Stomach smooth muscle (tissue), 2 donors: Measurements from ENCODE around the gene FRAT2.

Experiments used
- H3K27ac ChIP-seq: one replicate; pipeline ENCODE4 v1.7.0; 2013; ENCODE audit warnings: mild to moderate bottlenecking, low read length, inconsistent platforms
- H3K27me3 ChIP-seq, 2 donors: one replicate each; pipeline ENCODE4 v1.7.0; 2013; ENCODE audit warnings: low read length in 2 of 2; ENCODE audit not compliant: insufficient read depth in 2 of 2, control insufficient read depth in 1 of 2
- H3K36me3 ChIP-seq, 2 donors: one replicate each; pipeline ENCODE4 v1.7.0; 2013; ENCODE audit warnings: low read length in 2 of 2; ENCODE audit not compliant: control insufficient read depth in 2 of 2, insufficient read depth in 2 of 2
- H3K4me1 ChIP-seq: one replicate; pipeline ENCODE4 v1.7.0; 2013; ENCODE audit warnings: low read length; ENCODE audit not compliant: control insufficient read depth, insufficient read depth
- H3K4me3 ChIP-seq, 2 donors: one replicate each; pipeline ENCODE4 v1.7.0; 2013; ENCODE audit warnings: low read length in 2 of 2
- H3K9ac ChIP-seq, 2 donors: one replicate each; pipeline ENCODE4 v1.7.0; 2013; ENCODE audit warnings: low read length in 2 of 2, mild to moderate bottlenecking in 1 of 2
- H3K9me3 ChIP-seq, 2 donors: one replicate each; pipeline ENCODE4 v1.7.0; 2013; ENCODE audit warnings: low read length in 2 of 2; ENCODE audit not compliant: control insufficient read depth in 2 of 2
- donor health status: healthy.
- donor health status: Pancreatic carcinoma.

The FRAT2 gene

GRCh38 chr10:97325754-97326153 lies 8.8 kb downstream of the FRAT2 start:
- Histone ChIP-seq H3K9ac (no peak overlapping the region), H3K27ac (no peak overlapping the region), H3K36me3 (peaks cover 3 to 7% of the 10 kb centered on the region in 2 donors), H3K4me1 (peaks cover 13% of the 10 kb centered on the region), H3K4me3 (no peak overlapping the region), H3K27me3 (no peaks in the 10 kb centered on the region), H3K9me3 (no peaks in the 10 kb centered on the region)

DNA sequence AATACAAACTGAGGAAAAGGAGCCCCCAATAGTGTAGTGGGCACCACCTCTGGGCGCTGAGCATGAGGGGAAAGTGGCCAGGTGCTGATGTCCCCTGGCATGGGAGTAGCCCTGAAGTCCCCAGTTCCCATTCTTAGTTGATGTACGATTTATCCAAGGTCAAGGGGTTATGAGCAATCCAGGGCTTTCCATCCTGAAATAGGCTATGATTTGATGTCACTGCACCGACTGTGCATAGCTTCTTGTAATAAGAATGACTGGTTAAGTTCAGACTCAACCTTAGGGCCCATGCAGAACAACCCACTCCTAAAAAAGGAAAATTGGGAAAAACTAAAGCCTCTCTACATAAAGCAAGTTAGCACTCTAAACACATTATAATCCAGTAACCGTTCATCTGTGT lies 11.0 kb downstream of the FRAT2 start:
- H3K4me3 ChIP-seq = no peak overlapping the region
- no peaks in the 10 kb centered on the region for H3K9me3 ChIP-seq
- H3K36me3 ChIP-seq = no peaks in the 10 kb centered on the region
- no peak overlapping the region for H3K9ac ChIP-seq
- H3K27ac ChIP-seq = no peak overlapping the region
- H3K4me1 ChIP-seq = peaks cover 26% of the 10 kb centered on the region
- no peaks in the 10 kb centered on the region for H3K27me3 ChIP-seq

- H3K9me3 ChIP-seq = no peaks in the 10 kb centered on the region
- H3K4me3 ChIP-seq = no peak overlapping the region
- H3K27ac ChIP-seq = no peak overlapping the region
- no peaks in the 10 kb centered on the region for H3K36me3 ChIP-seq
- H3K9ac ChIP-seq = peak overlapping the region in 1 of 2 donors; percentile 13
- H3K4me1 ChIP-seq = peaks cover 28% of the 10 kb centered on the region
- H3K27me3 ChIP-seq = no peaks in the 10 kb centered on the region
Measured at GRCh38 chr10:97321804-97322190, 12.7 kb downstream of the FRAT2 start.

- H3K4me1 ChIP-seq = peaks cover 28% of the 10 kb centered on the region
- H3K27ac ChIP-seq = no peak overlapping the region
- no peaks in the 10 kb centered on the region for H3K36me3 ChIP-seq
- peak overlapping the region; percentile 10 to 86 for H3K4me3 ChIP-seq
- H3K9ac ChIP-seq = peak overlapping the region in 1 of 2 donors; percentile 87
- H3K27me3 ChIP-seq = no peaks in the 10 kb centered on the region
- H3K9me3 ChIP-seq = no peaks in the 10 kb centered on the region
Measured at GRCh38 chr10:97321032-97321803, 13.3 kb downstream of the FRAT2 start.

DNA sequence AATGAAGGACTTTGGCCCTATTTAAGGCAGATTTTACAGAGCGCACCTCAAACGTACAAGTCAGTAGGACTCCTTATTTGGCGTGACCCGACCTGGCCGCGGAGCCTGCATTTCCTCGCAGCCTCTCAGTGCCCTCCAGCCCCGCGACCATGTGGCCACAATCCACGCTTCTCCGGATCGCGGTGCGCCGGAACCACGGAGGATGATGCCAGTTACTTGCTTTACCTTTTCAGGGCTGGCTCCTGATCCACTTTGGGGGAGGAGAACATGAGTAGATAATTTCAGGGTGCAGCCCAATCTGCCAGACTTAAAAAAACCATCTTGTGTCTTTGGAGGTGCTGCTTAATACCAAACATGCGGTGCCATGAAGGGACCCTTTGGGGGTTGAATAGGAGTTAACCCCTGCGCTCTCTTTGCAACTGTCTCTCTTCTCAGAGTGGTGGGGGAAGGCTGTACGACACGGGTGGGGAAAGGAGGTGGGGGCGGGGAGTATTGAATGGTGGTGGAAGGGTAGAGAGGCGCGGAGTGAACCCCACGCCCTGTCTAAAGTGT lies 14.0 kb downstream of the FRAT2 start:
- Histone ChIP-seq H3K27ac (no peak overlapping the region), H3K4me3 (peak overlapping the region; percentile 10 to 86), H3K36me3 (no peaks in the 10 kb centered on the region), H3K9ac (peak overlapping the region; percentile 51 to 87), H3K27me3 (no peaks in the 10 kb centered on the region), H3K4me1 (peaks cover 28% of the 10 kb centered on the region), H3K9me3 (no peaks in the 10 kb centered on the region)

DNA sequence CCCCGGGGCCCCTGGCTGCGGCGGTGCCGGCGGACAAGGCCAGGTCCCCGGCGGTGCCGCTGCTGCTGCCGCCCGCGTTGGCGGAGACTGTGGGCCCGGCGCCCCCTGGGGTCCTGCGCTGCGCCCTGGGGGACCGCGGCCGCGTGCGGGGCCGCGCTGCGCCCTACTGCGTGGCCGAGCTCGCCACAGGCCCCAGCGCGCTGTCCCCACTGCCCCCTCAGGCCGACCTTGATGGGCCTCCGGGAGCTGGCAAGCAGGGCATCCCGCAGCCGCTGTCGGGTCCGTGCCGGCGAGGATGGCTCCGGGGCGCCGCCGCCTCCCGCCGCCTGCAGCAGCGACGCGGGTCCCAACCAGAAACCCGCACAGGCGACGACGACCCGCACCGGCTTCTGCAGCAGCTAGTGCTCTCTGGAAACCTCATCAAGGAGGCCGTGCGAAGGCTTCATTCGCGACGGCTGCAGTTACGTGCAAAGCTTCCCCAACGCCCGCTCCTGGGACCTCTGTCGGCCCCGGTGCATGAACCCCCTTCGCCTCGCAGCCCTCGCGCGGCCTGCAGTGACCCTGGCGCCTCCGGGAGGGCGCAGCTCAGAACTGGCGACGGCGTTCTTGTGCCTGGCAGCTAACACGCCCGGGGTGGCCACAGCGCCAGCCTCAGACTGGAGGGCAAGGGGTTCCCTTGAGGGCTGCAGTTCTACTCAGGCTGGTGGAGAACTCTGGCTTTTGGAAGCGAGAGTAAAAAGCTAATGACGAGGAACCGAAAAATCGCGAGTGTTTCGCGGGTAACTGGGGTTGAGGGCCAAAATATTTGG lies 14.7 kb downstream of the FRAT2 start:
- Histone ChIP-seq H3K9ac (peak overlapping the region; percentile 51 to 87), H3K4me1 (peaks cover 28% of the 10 kb centered on the region), H3K4me3 (peak overlapping the region; percentile 10 to 86), H3K27ac (no peak overlapping the region), H3K36me3 (no peaks in the 10 kb centered on the region), H3K27me3 (no peaks in the 10 kb centered on the region), H3K9me3 (no peaks in the 10 kb centered on the region)

- peaks cover 28% of the 10 kb centered on the region for H3K4me1 ChIP-seq
- peak within 1 kb of the TSS; percentile 90 for H3K27ac ChIP-seq
- H3K36me3 ChIP-seq = no peaks in the 10 kb centered on the region
- peak within 1 kb of the TSS; percentile 86 for H3K4me3 ChIP-seq
- no peaks in the 10 kb centered on the region for H3K27me3 ChIP-seq
- H3K9me3 ChIP-seq = no peaks in the 10 kb centered on the region
- peak within 1 kb of the TSS; percentile 87 to 97 for H3K9ac ChIP-seq
Measured at GRCh38 chr10:97318772-97319651, 15.5 kb downstream of the FRAT2 start, which contains the start of gene FRAT1. FRAT1 (plus strand) TSS chr10:97319271; CDS start chr10:97319454, 183 bp downstream.

DNA sequence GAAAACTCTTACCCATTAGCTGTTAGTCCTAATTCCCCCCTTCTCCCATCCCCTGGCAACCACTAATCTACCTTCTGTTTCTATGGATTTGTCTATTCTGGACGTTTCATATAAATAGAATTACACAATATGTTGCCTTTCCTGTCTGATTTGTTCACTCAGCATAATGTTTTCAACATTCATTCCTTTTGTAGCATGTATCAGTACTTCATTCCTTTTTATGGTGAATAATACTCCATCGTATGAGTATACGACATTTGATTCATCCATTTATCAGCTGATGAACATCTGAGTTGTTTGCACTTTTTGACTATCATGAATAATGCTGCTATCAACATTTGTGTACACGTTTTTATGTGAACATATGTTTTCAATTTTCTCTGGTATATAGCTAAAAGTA lies 19.9 kb downstream of the FRAT2 start:
- Histone ChIP-seq H3K27me3 (no peaks in the 10 kb centered on the region), H3K9ac (no peak overlapping the region), H3K9me3 (no peaks in the 10 kb centered on the region), H3K4me3 (no peak overlapping the region), H3K4me1 (peaks cover 4% of the 10 kb centered on the region), H3K36me3 (no peaks in the 10 kb centered on the region), H3K27ac (no peak overlapping the region)

- no peaks in the 10 kb centered on the region for H3K4me1 ChIP-seq
Measured at GRCh38 chr10:97312897-97313296, 21.6 kb downstream of the FRAT2 start.

DNA sequence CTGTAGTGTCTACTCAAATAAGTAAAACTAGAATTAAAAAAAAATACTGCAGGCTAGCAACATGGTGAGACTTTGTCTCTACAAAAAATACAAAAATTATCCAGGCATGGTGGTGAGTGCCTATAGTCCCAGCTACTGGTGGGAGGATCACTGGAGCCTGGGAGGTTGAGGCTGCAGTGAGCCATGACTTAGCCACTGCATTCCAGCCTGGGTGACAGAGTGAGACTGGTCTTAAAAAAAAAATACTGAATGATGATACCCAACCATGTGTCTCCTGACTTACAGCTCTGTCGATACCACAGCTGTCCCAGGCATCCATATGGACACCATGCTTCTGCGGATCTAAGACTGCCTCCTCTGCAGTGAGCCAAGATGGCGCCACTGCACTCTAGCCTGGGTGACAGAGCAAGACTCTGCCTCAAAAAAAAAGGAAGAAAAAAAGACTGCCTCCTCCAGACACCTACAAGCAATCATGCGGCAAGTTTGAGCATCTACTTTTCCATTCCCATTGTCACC lies 23.4 kb downstream of the FRAT2 start:
- no peaks in the 10 kb centered on the region for H3K27me3 ChIP-seq
- no peak overlapping the region for H3K4me3 ChIP-seq
- no peaks in the 10 kb centered on the region for H3K4me1 ChIP-seq
- H3K27ac ChIP-seq = no peak overlapping the region
- no peaks in the 10 kb centered on the region for H3K9me3 ChIP-seq
- no peaks in the 10 kb centered on the region for H3K36me3 ChIP-seq
- H3K9ac ChIP-seq = no peak overlapping the region

More at GRCh38 chr10:97312897-97313296, 21.6 kb downstream of the FRAT2 start:
- H3K27me3 ChIP-seq = no peaks in the 10 kb centered on the region
- H3K9ac ChIP-seq = no peak overlapping the region
- no peak overlapping the region for H3K27ac ChIP-seq
- H3K4me3 ChIP-seq = no peak overlapping the region
- no peaks in the 10 kb centered on the region for H3K9me3 ChIP-seq
- no peaks in the 10 kb centered on the region for H3K36me3 ChIP-seq
